Adrenal gland (tissue), 5 donors: ENCODE results near the gene TSPAN4.

Source experiments
- POLR2A ChIP-seq, 2 donors: fragments of 450-650 bp; IDR thresholded peaks; one replicate each; pipeline ENCODE4 v1.6.1; 2017; ENCODE audit warnings: antibody characterized with exemption in 2 of 2, mild to moderate bottlenecking in 2 of 2, moderate library complexity in 1 of 2
- TF ChIP-seq, protein P1 (sequence below), 6 experiments: fragments of 450-650 bp in 4 of 6; fragments of 200-600 bp in 2 of 6; sonication (generic) in 1 of 6; IDR thresholded peaks; 1 replicate in 5 of 6; 2 replicates in 1 of 6; pipeline versions ENCODE4 v1.5.1 to v1.8.0; 2016 to 2021; ENCODE audit warnings: antibody characterized with exemption in 6 of 6, mild to moderate bottlenecking in 2 of 6, moderate library complexity in 1 of 6
- donor health status: DM: no; HTN: no; CAD: no.

DNA sequence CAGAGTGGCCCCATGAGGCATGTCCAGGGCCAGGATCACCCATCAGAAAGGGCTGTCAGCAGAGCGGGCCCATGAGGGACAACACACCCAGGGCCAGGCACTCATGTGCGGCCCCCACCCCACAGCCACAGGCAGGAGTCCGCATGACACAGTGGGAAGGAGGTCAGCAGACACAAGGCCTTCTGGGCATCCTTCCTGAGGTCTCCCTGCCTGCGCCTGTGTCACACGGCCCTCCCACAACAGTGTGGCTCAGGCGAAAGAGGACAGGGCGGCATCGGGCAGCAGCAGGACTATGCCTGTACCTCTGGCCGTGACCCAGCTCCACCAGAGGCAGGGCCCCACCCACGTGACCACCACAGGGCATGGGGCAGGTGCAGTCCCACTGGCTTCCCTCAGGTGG lies 40.9 kb downstream of the TSPAN4 start:
- TF ChIP-seq, protein P1, sequence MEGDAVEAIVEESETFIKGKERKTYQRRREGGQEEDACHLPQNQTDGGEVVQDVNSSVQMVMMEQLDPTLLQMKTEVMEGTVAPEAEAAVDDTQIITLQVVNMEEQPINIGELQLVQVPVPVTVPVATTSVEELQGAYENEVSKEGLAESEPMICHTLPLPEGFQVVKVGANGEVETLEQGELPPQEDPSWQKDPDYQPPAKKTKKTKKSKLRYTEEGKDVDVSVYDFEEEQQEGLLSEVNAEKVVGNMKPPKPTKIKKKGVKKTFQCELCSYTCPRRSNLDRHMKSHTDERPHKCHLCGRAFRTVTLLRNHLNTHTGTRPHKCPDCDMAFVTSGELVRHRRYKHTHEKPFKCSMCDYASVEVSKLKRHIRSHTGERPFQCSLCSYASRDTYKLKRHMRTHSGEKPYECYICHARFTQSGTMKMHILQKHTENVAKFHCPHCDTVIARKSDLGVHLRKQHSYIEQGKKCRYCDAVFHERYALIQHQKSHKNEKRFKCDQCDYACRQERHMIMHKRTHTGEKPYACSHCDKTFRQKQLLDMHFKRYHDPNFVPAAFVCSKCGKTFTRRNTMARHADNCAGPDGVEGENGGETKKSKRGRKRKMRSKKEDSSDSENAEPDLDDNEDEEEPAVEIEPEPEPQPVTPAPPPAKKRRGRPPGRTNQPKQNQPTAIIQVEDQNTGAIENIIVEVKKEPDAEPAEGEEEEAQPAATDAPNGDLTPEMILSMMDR (IDR thresholded peaks at IDR 0.05): no peak
- TF ChIP-seq POLR2A (IDR thresholded peaks at IDR 0.05): no peak
